HG03025 (cell line): Measurements from ENCODE around the gene CST11.
"Not testable (repeated sequence)": the region's sequence is repeated elsewhere in the genome, so short reads cannot be mapped to it uniquely, and the experiment has no call there.

Source experiments
- ATAC-seq: cut with Tn5 transposase; IDR thresholded peaks from one replicate; pipeline ENCODE4 v1.9.1; 2021; ENCODE audit warnings: mild to moderate bottlenecking, moderate library complexity; ENCODE audit not compliant: unreplicated experiment, low FRiP score

The CST11 gene, protein sequence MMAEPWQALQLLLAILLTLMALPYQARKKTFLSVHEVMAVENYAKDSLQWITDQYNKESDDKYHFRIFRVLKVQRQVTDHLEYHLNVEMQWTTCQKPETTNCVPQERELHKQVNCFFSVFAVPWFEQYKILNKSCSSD

GRCh38 chr20:23452776-23453175 lies at the start of gene CST11:
Gene CST11, minus strand, starts transcription at chr20:23452876. Its CDS starts 65 bp downstream, at chr20:23452811.
- no peak for ATAC-seq

- ATAC-seq: no peak
Measured at GRCh38 chr20:23501926-23502325, 49.2 kb upstream of the CST11 start.

DNA sequence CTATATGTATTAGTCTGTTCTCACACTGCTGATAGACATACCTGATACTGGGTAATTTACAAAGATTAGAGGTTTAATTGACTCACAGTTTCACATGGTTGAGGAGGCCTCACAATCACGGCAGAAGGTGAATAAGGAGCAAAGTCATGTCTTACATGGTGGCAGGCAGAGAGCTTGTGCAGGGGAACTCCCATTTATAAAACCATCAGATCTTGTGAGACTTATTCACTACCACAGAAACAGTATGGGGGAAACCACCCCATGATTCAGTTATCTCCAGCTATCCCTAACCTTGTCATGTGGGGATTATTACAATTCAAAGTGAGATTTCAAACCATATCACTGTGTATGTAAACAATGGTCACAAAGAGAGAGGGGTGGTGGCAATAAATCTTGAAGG lies 44.9 kb upstream of the CST11 start:
- ATAC-seq: no peak

DNA sequence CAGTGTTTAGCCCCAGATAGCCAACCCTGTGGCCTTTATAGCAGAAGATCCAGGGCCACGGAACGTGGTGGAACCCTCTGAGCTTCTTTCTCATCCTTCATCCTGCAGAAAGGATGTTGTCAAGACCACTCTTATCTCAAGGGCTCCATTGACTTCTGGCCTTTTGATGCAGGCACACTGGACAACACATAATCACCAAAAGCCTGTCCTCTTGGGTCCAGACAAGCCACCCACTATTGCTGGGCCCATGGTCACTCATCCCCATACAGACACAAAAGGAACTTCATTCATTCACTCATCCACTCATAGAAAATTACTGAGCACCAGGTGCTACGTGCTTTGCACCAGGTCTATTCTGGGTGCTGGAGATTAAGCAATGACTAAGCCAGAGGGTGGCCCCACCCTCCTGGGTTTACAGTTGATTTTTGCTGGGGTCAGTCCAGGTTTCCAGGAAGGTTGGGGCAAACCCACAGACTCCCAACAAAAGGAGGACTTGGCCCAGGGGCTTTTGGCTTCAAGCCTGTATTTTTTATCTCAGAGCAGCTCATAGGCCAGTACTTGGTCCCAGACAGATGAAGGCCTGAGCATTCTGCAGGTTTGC lies 40.6 kb upstream of the CST11 start:
- no peak for ATAC-seq

GRCh38 chr20:23492292-23492691 lies 39.6 kb upstream of the CST11 start:
- no peak for ATAC-seq

DNA sequence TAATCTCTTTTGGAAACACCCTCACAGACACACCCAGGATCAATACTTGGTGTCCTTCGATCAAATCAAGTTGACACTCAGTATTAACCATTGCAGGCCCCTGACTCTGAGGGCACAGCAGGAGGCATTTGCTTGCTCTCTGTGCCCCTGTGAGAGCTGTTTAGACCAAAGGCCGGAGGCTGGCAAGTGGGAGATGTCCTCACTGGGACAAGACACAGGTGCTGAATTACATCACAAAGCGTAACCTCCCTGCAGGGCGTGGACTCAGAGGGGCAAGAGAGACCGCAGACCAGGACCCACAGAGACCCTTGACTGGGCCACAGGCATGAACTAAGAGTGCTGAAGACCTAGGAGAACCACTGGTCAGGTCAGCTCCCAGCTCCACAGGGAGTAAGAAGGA lies 38.1 kb upstream of the CST11 start, which contains the start of gene CST8:
CST8 (plus strand) TSS at position 301 of the 400 bp plus-strand sequence. CDS start 551 bp downstream, outside the sequence.
- no peak for ATAC-seq

- ATAC-seq: no peak
Measured at GRCh38 chr20:23488996-23489395, 36.3 kb upstream of the CST11 start.

DNA sequence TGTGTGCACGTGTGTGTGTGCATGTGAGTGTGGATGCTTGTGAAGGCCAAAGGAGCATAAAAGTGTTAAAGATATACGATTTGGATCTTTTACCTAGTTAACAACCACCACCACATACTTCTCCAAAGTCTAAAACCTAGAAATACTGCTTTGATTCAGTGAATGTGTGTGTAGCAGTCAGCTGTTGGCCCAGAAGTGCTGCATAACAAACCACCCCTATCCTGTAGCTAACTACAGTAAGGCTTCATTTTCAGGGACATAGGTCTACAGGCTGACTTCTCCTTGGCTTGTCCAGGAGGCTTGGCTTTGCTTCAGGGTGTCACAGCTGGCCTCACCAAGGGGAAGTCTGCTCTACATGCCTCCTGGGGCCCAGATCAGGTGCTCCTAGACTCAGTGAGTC lies 35.8 kb upstream of the CST11 start:
- no peak for ATAC-seq

- no peak for ATAC-seq
Measured at GRCh38 chr20:23484081-23484480, 31.4 kb upstream of the CST11 start.

DNA sequence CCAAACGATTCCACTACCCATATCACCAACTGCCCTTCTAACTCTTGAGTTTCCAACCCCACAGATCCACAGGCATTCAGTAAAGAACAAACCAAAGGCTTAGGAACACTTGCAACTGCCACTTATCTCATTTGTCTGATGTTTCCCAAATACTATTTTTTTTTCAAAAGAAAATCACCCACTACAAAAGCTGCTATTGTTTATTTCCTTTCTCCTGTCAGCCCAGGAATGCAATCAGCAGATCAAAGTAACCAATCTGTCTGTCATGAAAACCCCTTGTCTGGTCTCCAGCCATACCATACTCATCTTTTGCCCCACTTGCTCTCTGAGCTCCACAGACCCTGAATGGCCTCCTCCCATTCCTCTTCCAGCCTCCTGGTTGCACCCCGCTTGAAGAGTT lies 29.5 kb upstream of the CST11 start:
- ATAC-seq: no peak

DNA sequence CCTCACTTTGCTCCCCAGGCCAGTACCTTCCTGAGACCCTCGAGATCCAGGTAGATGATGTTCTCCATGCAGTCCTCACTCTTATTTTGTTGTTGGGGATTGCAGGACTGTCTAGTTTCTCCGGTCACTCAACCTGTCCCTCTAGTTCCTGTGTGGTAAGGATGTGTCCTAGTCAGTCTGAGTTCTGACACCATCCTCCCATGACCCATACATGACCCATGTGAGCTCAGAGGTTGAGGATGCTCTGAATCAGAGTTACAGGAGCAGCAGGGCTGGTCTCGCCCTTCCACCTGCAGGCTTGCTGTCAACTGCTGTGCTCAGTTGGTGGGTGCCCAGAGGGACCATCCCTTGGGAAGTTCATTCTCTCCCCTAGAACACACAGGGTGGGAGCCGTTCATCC lies 26.4 kb upstream of the CST11 start:
- ATAC-seq: no peak

DNA sequence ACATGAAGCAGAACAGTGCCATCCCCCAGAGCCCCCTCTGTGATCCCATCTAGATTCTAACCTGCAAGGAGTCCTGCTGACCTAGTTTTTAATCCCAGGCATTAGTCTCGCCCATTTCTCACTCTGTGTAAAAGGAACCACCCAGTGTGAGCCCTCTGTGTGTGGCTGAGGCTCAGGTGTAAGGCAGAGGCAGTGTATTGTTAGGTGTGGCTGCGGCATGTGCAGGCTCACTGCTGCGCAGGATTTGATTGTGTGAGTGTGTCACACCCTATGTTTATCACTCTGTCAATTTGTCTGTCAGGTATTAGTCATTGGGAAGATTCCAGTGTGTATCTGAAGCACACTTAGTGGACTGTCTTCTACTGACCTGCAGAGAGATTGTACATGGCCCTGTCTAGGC lies 24.5 kb upstream of the CST11 start:
- no peak for ATAC-seq

DNA sequence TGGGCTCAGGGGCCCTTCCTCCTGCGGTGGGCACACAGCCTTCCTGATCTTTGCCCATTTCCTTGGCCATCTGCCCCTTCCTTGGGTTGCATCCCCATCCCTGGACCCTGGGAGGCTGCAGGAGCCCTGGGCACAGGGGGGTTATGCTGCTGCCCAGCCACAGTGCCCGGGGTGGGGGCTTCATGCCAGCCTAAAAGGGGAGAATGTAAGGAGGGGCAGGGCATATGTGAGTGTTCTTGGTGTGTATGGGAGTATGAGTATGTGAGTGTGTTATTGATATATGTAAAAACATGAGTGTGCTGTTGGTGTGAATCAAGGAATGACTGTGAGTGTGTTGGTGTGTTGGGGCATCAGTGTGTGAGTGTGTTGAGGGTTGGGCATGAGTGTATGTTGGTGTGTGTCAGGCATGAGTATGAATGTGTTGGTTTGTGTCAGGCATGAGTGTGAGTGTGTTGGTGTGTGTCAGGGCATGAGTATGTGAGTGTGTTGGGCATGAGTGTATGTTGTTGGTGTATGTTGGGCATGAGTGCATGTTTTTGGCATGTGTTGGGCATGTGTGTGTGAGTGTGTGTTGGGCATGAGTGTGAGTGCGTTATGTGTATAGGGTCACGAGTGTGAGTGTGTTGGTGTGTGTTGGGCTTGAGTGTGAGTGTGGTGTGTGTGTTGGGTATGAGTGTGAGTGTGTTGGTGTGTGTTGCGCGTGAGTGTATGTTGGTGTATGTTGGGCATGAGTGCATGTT lies 23.5 kb upstream of the CST11 start:
- no peak for ATAC-seq

DNA sequence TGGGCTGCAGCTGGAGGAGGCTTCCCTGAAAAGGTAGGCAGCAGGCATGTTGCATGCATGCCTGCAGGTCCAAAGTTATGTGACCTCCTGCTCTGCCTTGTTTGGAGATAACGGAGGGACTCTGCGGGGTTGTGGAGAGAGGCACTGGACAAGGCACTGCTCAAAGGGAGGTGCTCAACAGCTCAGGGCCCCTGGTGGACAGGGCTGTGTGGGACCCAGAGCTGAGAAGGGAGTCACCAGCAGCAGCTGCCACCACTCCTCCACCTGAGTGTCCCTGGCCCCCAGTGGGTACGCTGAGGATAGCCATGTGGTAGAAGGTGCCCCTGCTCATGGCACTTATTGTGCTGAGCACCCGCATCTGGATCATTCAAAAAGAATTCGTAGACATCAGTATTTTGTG lies 22.7 kb upstream of the CST11 start:
- no peak for ATAC-seq

DNA sequence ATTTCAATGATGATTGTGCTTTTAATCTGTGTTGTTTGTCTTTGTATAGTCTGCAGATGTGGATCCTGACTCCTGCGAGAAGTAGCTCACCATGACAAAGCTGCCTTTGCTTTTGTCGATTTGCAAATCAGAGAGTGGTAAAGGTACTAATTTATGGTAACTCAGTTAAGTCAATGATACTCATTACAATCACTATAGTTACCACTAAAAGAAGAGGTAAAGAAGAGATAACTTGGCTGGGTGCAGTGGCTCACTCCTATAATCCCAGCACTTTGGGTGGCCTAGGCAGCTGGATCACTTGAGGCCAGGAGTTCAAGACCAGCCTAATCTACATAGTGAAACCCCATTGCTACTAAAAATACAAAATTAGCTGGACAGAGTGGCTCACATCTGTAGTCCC lies 20.6 kb upstream of the CST11 start:
- not testable (repeated sequence) for ATAC-seq

- ATAC-seq: not testable (repeated sequence)
Measured at GRCh38 chr20:23472306-23472705, 19.6 kb upstream of the CST11 start.

GRCh38 chr20:23466961-23467360 lies 14.3 kb upstream of the CST11 start:
- ATAC-seq: not testable (repeated sequence)

- no peak for ATAC-seq
Measured at GRCh38 chr20:23461180-23461579, 8.5 kb upstream of the CST11 start.

DNA sequence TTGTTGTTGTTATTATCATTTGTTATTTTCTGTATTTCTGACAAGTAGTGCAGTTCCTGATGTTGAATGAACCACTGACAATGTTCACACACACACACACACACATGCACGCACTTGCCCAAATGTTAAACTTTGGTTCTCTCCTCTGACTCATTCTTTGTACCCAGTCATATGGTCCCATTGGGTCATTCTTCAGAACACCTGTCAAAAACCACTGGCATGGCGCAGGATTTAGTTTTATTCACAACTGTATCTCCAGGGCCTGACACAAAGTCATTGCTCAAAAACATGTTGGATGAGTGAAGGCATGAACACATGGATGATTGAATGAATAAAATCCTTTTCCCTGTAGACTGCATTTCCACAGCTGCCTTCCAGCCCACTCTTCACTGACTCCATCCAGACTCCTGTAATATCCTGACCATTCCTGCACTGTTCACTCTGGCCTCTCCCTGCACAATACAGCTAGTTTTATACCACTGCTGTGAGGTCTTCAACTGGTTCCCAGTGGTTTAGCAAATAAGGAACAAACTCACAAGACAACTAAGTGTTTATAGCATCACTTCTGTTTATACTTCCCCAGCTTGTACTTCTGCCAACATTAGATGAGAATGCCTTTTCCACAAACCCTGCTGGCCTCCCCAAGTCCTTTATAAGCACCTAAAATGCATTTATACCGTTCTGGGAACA lies 6.9 kb upstream of the CST11 start:
- no peak for ATAC-seq

- ATAC-seq: no peak
Measured at GRCh38 chr20:23456873-23457272, 4.2 kb upstream of the CST11 start.

DNA sequence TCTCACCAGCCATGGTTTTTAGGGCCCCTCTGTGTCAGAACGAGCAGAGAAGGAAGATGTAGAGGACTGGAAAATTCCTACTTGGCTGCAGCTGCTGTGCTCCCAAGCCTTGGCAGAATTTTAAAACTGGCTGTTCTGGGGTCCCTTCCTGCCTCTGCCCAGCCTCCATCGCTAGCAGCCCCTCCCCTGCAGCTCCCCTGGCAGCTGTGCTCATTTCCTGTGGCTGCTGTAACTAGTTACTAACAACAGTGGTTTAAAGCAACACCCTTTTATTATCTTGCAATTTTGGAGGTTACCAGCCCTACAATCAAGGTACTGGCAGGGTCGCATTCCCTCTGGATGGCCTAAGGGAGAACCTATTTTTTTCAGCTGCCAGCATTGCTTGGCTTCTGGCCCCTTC lies 3.7 kb upstream of the CST11 start:
- ATAC-seq: no peak
